OCI-LY1 (cell line): ENCODE data around the gene C1orf50.

Source experiments
- H2AFZ ChIP-seq: fragments of 200-600 bp; sonication (generic), shearing (Covaris generic); 2 replicates; pipeline ENCODE4 v1.6.0; 2014; ENCODE audit warnings: antibody characterized with exemption, mild to moderate bottlenecking, low read length
- H3F3A ChIP-seq: fragments of 200-600 bp; sonication (generic), shearing (Covaris generic); 2 replicates; pipeline ENCODE4 v1.6.0; 2014; ENCODE audit warnings: mild to moderate bottlenecking, antibody characterized with exemption, low read length, moderate library complexity; ENCODE audit not compliant: insufficient read depth
- H3K27ac ChIP-seq: fragments of 200-600 bp; sonication (generic); 2 replicates; pipeline ENCODE4 v1.5.1; 2014; ENCODE audit warnings: low read length, mixed run types, mild to moderate bottlenecking, low read depth; ENCODE audit not compliant: poor library complexity, severe bottlenecking
- H3K27me3 ChIP-seq: fragments of 200-600 bp; sonication (generic); 2 replicates; pipeline ENCODE4 v1.6.0; 2014; ENCODE audit warnings: antibody characterized with exemption, mild to moderate bottlenecking, low read length, moderate library complexity; ENCODE audit not compliant: insufficient read depth
- H3K36me3 ChIP-seq: fragments of 200-600 bp; sonication (generic); 2 replicates; pipeline ENCODE4 v1.6.1; 2014; ENCODE audit warnings: mild to moderate bottlenecking, antibody characterized with exemption, low read length, moderate library complexity, mixed read lengths; ENCODE audit not compliant: insufficient read depth
- H3K4me1 ChIP-seq: fragments of 200-600 bp; sonication (generic); 2 replicates; pipeline ENCODE4 v1.5.1; 2014; ENCODE audit warnings: mild to moderate bottlenecking, low read length, moderate library complexity; ENCODE audit not compliant: insufficient read depth, severe bottlenecking
- H3K4me2 ChIP-seq: fragments of 200-600 bp; sonication (generic), shearing (Covaris generic); 2 replicates; pipeline ENCODE4 v1.6.1; 2014; ENCODE audit warnings: low read length
- H3K4me3 ChIP-seq: fragments of 200-600 bp; sonication (generic); 2 replicates; pipeline ENCODE4 v1.5.1; 2014; ENCODE audit warnings: low read length, low read depth, mild to moderate bottlenecking, mixed read lengths; ENCODE audit not compliant: poor library complexity, severe bottlenecking
- H3K79me2 ChIP-seq: fragments of 200-600 bp; shearing (Covaris generic); 2 replicates; pipeline ENCODE4 v1.6.1; 2016; ENCODE audit warnings: mixed run types, low read length, mixed read lengths; ENCODE audit not compliant: insufficient read depth
- H3K9ac ChIP-seq: fragments of 200-600 bp; sonication (generic), shearing (Covaris generic); 2 replicates; pipeline ENCODE4 v1.6.1; 2014; ENCODE audit warnings: mild to moderate bottlenecking, low read length, mixed read lengths
- H3K9me2 ChIP-seq: fragments of 200-600 bp; sonication (generic), shearing (Covaris generic); 2 replicates; pipeline ENCODE4 v1.6.1; 2014; ENCODE audit warnings: low read depth, mild to moderate bottlenecking, low read length, mixed read lengths
- H3K9me3 ChIP-seq: fragments of 200-600 bp; shearing (Covaris generic); 2 replicates; pipeline ENCODE4 v1.6.1; 2014; ENCODE audit warnings: low read length, mixed read lengths
- H4K20me1 ChIP-seq: fragments of 200-600 bp; sonication (generic), shearing (Covaris generic); 2 replicates; pipeline ENCODE4 v1.6.0; 2016; ENCODE audit warnings: mild to moderate bottlenecking, low read length; ENCODE audit not compliant: insufficient read depth
- CTCF ChIP-seq: fragments of 200-600 bp; sonication (generic), shearing (Covaris generic); IDR thresholded peaks from 2 replicates; pipeline ENCODE4 v1.5.1; 2017; ENCODE audit warnings: mild to moderate bottlenecking, antibody characterized with exemption, low read length, moderate library complexity, mixed read lengths
- EZH2 ChIP-seq: fragments of 200-600 bp; sonication (generic), shearing (Covaris generic); IDR thresholded peaks from 2 replicates; pipeline ENCODE4 v1.8.0; 2017; ENCODE audit warnings: borderline replicate concordance, mixed run types, mild to moderate bottlenecking, antibody characterized with exemption, low read length, moderate library complexity, mixed read lengths

C1orf50 gene

GRCh38 chr1:42816585-42817439, 49.8 kb downstream of the C1orf50 start, which contains the start of the genes ERMAP and SVBP:
ERMAP (plus strand) TSS chr1:42817122; CDS start chr1:42830449, 13,327 bp downstream.
SVBP (minus strand) TSS chr1:42817397; CDS start chr1:42816544, 853 bp downstream.
- TF ChIP-seq EZH2 = no peak
- TF ChIP-seq CTCF = no peak
- Histone ChIP-seq H3K4me3 (peak within 1 kb of the TSS; percentile 79), H3K36me3 (no peaks in the 10 kb centered on the region), H4K20me1 (no peaks in the 10 kb centered on the region), H3K4me1 (peaks cover 14% of the 10 kb centered on the region), H2AFZ (peak within 1 kb of the TSS; percentile 50), H3K79me2 (no peaks in the 10 kb centered on the region), H3K9ac (peak within 1 kb of the TSS; percentile 88), H3K4me2 (peak within 1 kb of the TSS; percentile 98), H3K9me2 (no peaks in the 10 kb centered on the region), H3F3A (no peaks in the 10 kb centered on the region), H3K9me3 (no peaks in the 10 kb centered on the region), H3K27me3 (no peaks in the 10 kb centered on the region), H3K27ac (peak within 1 kb of the TSS; percentile 65)

GRCh38 chr1:42817440-42817767, 50.4 kb downstream of the C1orf50 start:
- H4K20me1 ChIP-seq = no peaks in the 10 kb centered on the region
- TF ChIP-seq EZH2 (no peak), CTCF (no peak)
- H3K9ac ChIP-seq = peak overlapping the region; percentile 37; the same call in 1 of the 2 replicates
- H3F3A ChIP-seq = no peaks in the 10 kb centered on the region
- H3K4me2 ChIP-seq = peak overlapping the region; percentile 70
- no peak overlapping the region for H3K27ac ChIP-seq
- H3K79me2 ChIP-seq = no peaks in the 10 kb centered on the region
- peak overlapping the region; percentile 79 for H3K4me3 ChIP-seq
- H3K27me3 ChIP-seq = no peaks in the 10 kb centered on the region
- H3K36me3 ChIP-seq = no peaks in the 10 kb centered on the region
- peak overlapping the region; percentile 50; the same call in 1 of the 2 replicates for H2AFZ ChIP-seq
- H3K9me3 ChIP-seq = no peaks in the 10 kb centered on the region
- H3K9me2 ChIP-seq = no peaks in the 10 kb centered on the region
- peaks cover 14% of the 10 kb centered on the region for H3K4me1 ChIP-seq

DNA sequence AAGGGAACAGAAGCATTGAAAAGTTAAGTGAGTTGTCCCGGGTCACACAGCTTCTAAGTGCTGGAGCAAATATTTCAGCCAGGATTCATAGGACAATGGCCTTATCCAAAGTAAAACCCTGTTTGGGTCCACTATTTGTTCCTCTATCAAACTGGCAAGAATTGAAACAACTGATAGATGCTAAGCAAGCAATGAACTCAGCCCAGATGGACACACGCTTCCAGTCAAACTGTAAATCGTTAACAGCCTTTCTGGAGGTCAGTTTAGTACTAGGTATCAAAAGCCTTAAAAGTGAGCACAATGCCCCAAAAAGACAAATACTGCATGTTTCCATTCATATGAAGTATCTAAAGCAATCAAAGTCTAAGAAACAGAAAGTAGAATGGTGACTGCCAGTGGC, 50.9 kb downstream of the C1orf50 start:
- no peaks in the 10 kb centered on the region for H3K79me2 ChIP-seq
- TF ChIP-seq EZH2 = no peak
- no peak for TF ChIP-seq CTCF
- no peaks in the 10 kb centered on the region for H3K9me3 ChIP-seq
- H3K9me2 ChIP-seq = no peaks in the 10 kb centered on the region
- peak overlapping the region; percentile 70 for H3K4me2 ChIP-seq
- no peaks in the 10 kb centered on the region for H3F3A ChIP-seq
- H3K9ac ChIP-seq = no peak overlapping the region
- no peak overlapping the region for H3K4me3 ChIP-seq
- H4K20me1 ChIP-seq = no peaks in the 10 kb centered on the region
- H3K27me3 ChIP-seq = no peaks in the 10 kb centered on the region
- H3K27ac ChIP-seq = no peak overlapping the region
- peaks cover 14% of the 10 kb centered on the region for H3K4me1 ChIP-seq
- H2AFZ ChIP-seq = no peak overlapping the region
- H3K36me3 ChIP-seq = no peaks in the 10 kb centered on the region
